ENCODE measurements around the gene DHX16. TPM values are rescaled to one million over a fixed set of nuclear protein-coding genes. Genes with fewer than 3 reads are reported as not detected.

DHX16 gene
- total and polyA plus RNA-seq, 9 of the 15 experiments (the other 6 are each of a cell fraction or from before 2014, with no cell fraction given): 14.6 to 66.1 (median 47.5) TPM

DNA sequence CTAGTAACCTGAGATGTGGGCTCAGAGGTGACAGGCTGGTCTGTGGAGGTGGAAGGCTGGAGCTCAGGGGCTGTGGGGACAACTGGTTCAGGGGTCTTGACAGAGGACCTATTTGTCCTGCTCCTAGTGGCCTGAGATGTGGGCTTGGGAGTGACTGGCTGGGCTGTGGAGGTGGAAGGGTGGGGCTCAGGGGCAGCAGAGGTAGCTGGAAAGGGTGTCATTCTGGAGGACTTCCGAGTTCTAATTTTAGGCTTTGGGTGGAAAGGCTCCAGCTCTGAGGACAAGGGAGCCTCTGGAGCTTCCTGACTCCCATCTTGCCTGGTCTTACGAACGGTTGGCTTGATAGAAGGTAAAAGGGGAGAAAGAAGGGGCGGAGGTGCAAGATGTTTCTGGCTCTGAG, 32.8 kb upstream of the DHX16 start:
- Histone ChIP-seq H3K27ac (ENCODE audit: extremely low read depth, low read depth, low read length) (no peak overlapping the region), H4K20me1 (replicated peaks; ENCODE audit: control insufficient read depth, insufficient read depth, low read length) (no peaks in the 10 kb centered on the region), H3K27me3 (ENCODE audit: control insufficient read depth in 2 of 2, insufficient read depth in 2 of 2, low read length in 2 of 2) (no peaks in the 10 kb centered on the region), H3K4me2 (ENCODE audit: insufficient read depth, low read length) (no peak overlapping the region), H2AFZ (ENCODE audit: low read depth, low read length) (no peak overlapping the region), H3K4me1 (replicated peaks in 1 of 2; ENCODE audit: control insufficient read depth in 2 of 2, insufficient read depth in 2 of 2, low read length in 2 of 2) (no peaks in the 10 kb centered on the region), H3K36me3 (ENCODE audit: control insufficient read depth, insufficient read depth, low read length) (peaks cover 82% of the 10 kb centered on the region), H3K79me2 (ENCODE audit: control insufficient read depth, insufficient read depth, low read length) (no peaks in the 10 kb centered on the region), H3K9me1 (ENCODE audit: control insufficient read depth, insufficient read depth, low read length) (no peaks in the 10 kb centered on the region), H3K4me3 (no peak overlapping the region), H3K9ac (ENCODE audit: insufficient read depth in 1 of 2, low read depth in 2 of 2, low read length in 2 of 2) (no peak overlapping the region; a peak in 1 of 4 replicates), H3K9me3 (replicated peaks; ENCODE audit: control insufficient read depth, insufficient read depth, low read depth, low read length) (no peaks in the 10 kb centered on the region)
- in situ Hi-C loops (cut with MboI): no loop called here
- intact Hi-C loops (cut with micrococcal nuclease): no loop called here
- 74% methylated on average over 4 of the region's 4 CpGs for WGBS (ENCODE audit: insufficient coverage, low coverage, missing lambda C conversion rate)
- ChIA-PET CTCF (ENCODE audit: low intra/inter-chr PET ratio) (interaction anchor here (0.6 kb wide), 1 partner anchor 1957 kb away, joined by 3 read pairs; no protein-coding TSS in a partner anchor), POLR2A (interaction anchor here (23.5 to 27.1 kb wide), 2 partner anchors 6 to 7 kb away, joined by 524 read pairs; partner anchors contain the start of genes MDC1, NRM and TUBB)
- DNase-seq (ENCODE audit: extremely low read depth in 1 of 4, low spot score in 3 of 4): no peak
- no peak for FAIRE-seq
- no TSS peak for BruUV-seq (replicated peaks)
- no peak for TF ChIP-seq E2F6 (IDR thresholded peaks at IDR 0.05; ENCODE audit: borderline replicate concordance in 1 of 2, extremely low read depth in 1 of 2, insufficient read depth in 1 of 2, insufficient read length in 1 of 2, low read depth in 1 of 2, low read length in 1 of 2, poor library complexity in 1 of 2, severe bottlenecking in 1 of 2)
- TF ChIP-seq CUX1 (CRISPR knock-in tag; IDR thresholded peaks at IDR 0.05): no peak
- TF ChIP-seq, protein P1, sequence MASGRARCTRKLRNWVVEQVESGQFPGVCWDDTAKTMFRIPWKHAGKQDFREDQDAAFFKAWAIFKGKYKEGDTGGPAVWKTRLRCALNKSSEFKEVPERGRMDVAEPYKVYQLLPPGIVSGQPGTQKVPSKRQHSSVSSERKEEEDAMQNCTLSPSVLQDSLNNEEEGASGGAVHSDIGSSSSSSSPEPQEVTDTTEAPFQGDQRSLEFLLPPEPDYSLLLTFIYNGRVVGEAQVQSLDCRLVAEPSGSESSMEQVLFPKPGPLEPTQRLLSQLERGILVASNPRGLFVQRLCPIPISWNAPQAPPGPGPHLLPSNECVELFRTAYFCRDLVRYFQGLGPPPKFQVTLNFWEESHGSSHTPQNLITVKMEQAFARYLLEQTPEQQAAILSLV (tag; IDR thresholded peaks at IDR 0.05): no peak
- TF ChIP-seq HMBOX1 (IDR thresholded peaks at IDR 0.05): no peak
- TF ChIP-seq, protein P2, sequence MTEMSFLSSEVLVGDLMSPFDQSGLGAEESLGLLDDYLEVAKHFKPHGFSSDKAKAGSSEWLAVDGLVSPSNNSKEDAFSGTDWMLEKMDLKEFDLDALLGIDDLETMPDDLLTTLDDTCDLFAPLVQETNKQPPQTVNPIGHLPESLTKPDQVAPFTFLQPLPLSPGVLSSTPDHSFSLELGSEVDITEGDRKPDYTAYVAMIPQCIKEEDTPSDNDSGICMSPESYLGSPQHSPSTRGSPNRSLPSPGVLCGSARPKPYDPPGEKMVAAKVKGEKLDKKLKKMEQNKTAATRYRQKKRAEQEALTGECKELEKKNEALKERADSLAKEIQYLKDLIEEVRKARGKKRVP (CRISPR knock-in tag; IDR thresholded peaks at IDR 0.05): no peak
- no peak for TF ChIP-seq ZNF41 (CRISPR knock-in tag; conservative IDR thresholded peaks at IDR 0.05)
- TF ChIP-seq, protein P3, sequence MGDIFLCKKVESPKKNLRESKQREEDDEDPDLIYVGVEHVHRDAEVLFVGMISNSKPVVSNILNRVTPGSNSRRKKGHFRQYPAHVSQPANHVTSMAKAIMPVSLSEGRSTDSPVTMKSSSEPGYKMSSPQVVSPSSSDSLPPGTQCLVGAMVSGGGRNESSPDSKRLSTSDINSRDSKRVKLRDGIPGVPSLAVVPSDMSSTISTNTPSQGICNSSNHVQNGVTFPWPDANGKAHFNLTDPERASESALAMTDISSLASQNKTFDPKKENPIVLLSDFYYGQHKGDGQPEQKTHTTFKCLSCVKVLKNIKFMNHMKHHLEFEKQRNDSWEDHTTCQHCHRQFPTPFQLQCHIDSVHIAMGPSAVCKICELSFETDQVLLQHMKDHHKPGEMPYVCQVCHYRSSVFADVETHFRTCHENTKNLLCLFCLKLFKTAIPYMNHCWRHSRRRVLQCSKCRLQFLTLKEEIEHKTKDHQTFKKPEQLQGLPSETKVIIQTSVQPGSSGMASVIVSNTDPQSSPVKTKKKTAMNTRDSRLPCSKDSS (IDR thresholded peaks at IDR 0.05; ENCODE audit: low read depth, partially characterized antibody): no peak
- ATAC-seq: no peak

Measured in K562 (cell line).